ENCODE data around the gene EGFL7. TPM values are rescaled to one million over a fixed set of nuclear protein-coding genes. Genes with fewer than 3 reads are reported as not detected.

Gene EGFL7
- total and polyA plus RNA-seq, 2 donors (not counting 1 experiment from before 2014, with no cell fraction given), result 4.2 to 7.9 TPM

DNA sequence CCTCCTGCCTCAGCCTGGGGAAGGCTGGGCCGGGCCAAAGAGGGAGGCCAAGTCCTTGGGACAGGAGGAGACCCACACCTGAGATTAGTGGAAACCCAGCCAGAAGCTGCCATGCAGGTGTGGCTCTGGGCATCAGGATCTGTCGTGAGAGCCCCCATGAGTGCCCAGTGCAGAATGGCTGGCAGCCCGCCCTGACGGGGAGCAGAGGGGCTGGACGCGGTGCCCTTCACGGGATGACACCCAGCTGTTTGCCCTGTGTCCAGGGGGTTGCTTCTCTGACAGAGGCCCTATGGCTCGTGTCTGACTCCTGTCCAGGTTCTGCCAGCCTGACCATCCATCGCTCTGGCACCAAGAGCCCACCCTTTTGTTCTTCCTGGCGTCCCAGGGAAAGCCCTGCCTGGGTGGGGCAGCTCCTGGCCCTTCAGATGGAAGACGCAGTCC, 58.2 kb downstream of the EGFL7 start:
- Histone ChIP-seq H3K27ac (ENCODE audit: insufficient read depth, low read length) (no peak overlapping the region), H3K9me3 (ENCODE audit: control insufficient read depth, insufficient read depth, low read depth, low read length) (no peaks in the 10 kb centered on the region), H3K4me1 (ENCODE audit: control insufficient read depth, extremely low read depth, insufficient read depth, low read length) (peaks cover 7% of the 10 kb centered on the region), H3K9ac (ENCODE audit: insufficient read depth, low read length) (no peak overlapping the region), H3K4me2 (ENCODE audit: extremely low read depth, insufficient read depth, low read length) (no peak overlapping the region), H3K4me3 (replicated peaks in 1 of 4; ENCODE audit: control extremely low read depth in 1 of 4, insufficient read depth in 1 of 4, low read depth in 3 of 4, low read length in 4 of 4) (no peak overlapping the region), H4K20me1 (ENCODE audit: control insufficient read depth, extremely low read depth, insufficient read depth, low read length) (no peaks in the 10 kb centered on the region), H3K27me3 (ENCODE audit: control insufficient read depth, insufficient read depth, low read length) (no peaks in the 10 kb centered on the region), H2AFZ (ENCODE audit: low read length) (no peak overlapping the region), H3K36me3 (ENCODE audit: control insufficient read depth, insufficient read depth, low read length) (peaks cover 24% of the 10 kb centered on the region), H3K79me2 (ENCODE audit: control insufficient read depth, insufficient read depth, low read length) (peaks cover 10% of the 10 kb centered on the region)
- TF ChIP-seq EZH2 (IDR thresholded peaks at IDR 0.05; ENCODE audit: low read length, missing control alignments), result no peak
- TF ChIP-seq, protein P1, sequence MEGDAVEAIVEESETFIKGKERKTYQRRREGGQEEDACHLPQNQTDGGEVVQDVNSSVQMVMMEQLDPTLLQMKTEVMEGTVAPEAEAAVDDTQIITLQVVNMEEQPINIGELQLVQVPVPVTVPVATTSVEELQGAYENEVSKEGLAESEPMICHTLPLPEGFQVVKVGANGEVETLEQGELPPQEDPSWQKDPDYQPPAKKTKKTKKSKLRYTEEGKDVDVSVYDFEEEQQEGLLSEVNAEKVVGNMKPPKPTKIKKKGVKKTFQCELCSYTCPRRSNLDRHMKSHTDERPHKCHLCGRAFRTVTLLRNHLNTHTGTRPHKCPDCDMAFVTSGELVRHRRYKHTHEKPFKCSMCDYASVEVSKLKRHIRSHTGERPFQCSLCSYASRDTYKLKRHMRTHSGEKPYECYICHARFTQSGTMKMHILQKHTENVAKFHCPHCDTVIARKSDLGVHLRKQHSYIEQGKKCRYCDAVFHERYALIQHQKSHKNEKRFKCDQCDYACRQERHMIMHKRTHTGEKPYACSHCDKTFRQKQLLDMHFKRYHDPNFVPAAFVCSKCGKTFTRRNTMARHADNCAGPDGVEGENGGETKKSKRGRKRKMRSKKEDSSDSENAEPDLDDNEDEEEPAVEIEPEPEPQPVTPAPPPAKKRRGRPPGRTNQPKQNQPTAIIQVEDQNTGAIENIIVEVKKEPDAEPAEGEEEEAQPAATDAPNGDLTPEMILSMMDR (conservative IDR thresholded peaks at IDR 0.05 in 1 of 2, IDR thresholded peaks at IDR 0.05 in 1 of 2; ENCODE audit: low read depth in 1 of 2, low read length in 2 of 2), result no peak
- no peak for DNase-seq (ENCODE audit: low read depth in 2 of 2)

- no peak overlapping the region for H3K4me2 ChIP-seq (ENCODE audit: extremely low read depth, insufficient read depth, low read length)
- no peak overlapping the region for H2AFZ ChIP-seq (ENCODE audit: low read length)
- TF ChIP-seq EZH2 (IDR thresholded peaks at IDR 0.05; ENCODE audit: low read length, missing control alignments), result no peak
- TF ChIP-seq, protein P1 (conservative IDR thresholded peaks at IDR 0.05 in 1 of 2, IDR thresholded peaks at IDR 0.05 in 1 of 2; ENCODE audit: low read depth in 1 of 2, low read length in 2 of 2), result no peak
- no peak overlapping the region for H3K4me3 ChIP-seq (replicated peaks in 1 of 4; ENCODE audit: control extremely low read depth in 1 of 4, insufficient read depth in 1 of 4, low read depth in 3 of 4, low read length in 4 of 4)
- no peak overlapping the region for H3K9ac ChIP-seq (ENCODE audit: insufficient read depth, low read length)
- peak; percentile 68 to 87 for DNase-seq (ENCODE audit: low read depth in 2 of 2)
- H3K27ac ChIP-seq (ENCODE audit: insufficient read depth, low read length), result no peak overlapping the region
- H3K9me3 ChIP-seq (ENCODE audit: control insufficient read depth, insufficient read depth, low read depth, low read length), result no peaks in the 10 kb centered on the region
- H3K4me1 ChIP-seq (ENCODE audit: control insufficient read depth, extremely low read depth, insufficient read depth, low read length), result peaks cover 13% of the 10 kb centered on the region
- H3K79me2 ChIP-seq (ENCODE audit: control insufficient read depth, insufficient read depth, low read length), result peaks cover 16% of the 10 kb centered on the region
- peaks cover 26% of the 10 kb centered on the region for H3K36me3 ChIP-seq (ENCODE audit: control insufficient read depth, insufficient read depth, low read length)
- H3K27me3 ChIP-seq (ENCODE audit: control insufficient read depth, insufficient read depth, low read length), result no peaks in the 10 kb centered on the region
- no peaks in the 10 kb centered on the region for H4K20me1 ChIP-seq (ENCODE audit: control insufficient read depth, extremely low read depth, insufficient read depth, low read length)
Measured at GRCh38 chr9:136721339-136722092, 58.8 kb downstream of the EGFL7 start.

Other genes starting within 250 kb of the EGFL7 start
- gene INPP5E, start 223.1 kb upstream of the EGFL7 start, total RNA-seq, result 5.6 and 7.8 TPM in 2 replicates
- gene INPP5E, start 223.1 kb upstream of the EGFL7 start, polyA plus RNA-seq, result 3.9 and 5.1 TPM in 2 replicates
- 15.7 and 23.9 TPM in 2 replicates for gene SEC16A, start 179.9 kb upstream of the EGFL7 start, total RNA-seq
- 17.8 and 25.9 TPM in 2 replicates for gene SEC16A, start 179.9 kb upstream of the EGFL7 start, polyA plus RNA-seq
- gene NOTCH1, start 116.9 kb upstream of the EGFL7 start, total RNA-seq, result 10.9 and 12.1 TPM in 2 replicates
- 0.98 and 3.3 TPM in 2 replicates for gene NOTCH1, start 116.9 kb upstream of the EGFL7 start, polyA plus RNA-seq
- gene AGPAT2, start 24.5 kb downstream of the EGFL7 start, total RNA-seq, result 31.8 and 43.3 TPM in 2 replicates
- gene AGPAT2, start 24.5 kb downstream of the EGFL7 start, polyA plus RNA-seq, result 24.9 and 25.1 TPM in 2 replicates
- 0.33 and 0.77 TPM in 2 replicates for gene DIPK1B, start 49.7 kb downstream of the EGFL7 start, total RNA-seq
- 0.16 and 0.34 TPM in 2 replicates for gene DIPK1B, start 49.7 kb downstream of the EGFL7 start, polyA plus RNA-seq
- gene LCN10, start 80.0 kb downstream of the EGFL7 start, total RNA-seq, result not detected in 2 replicates
- gene LCN10, start 80.0 kb downstream of the EGFL7 start, polyA plus RNA-seq, result not detected in 2 replicates
- not detected in 2 replicates for gene LCN6, start 85.6 kb downstream of the EGFL7 start, total RNA-seq
- not detected in 2 replicates for gene LCN6, start 85.6 kb downstream of the EGFL7 start, polyA plus RNA-seq
- gene LCN8, start 95.3 kb downstream of the EGFL7 start, total RNA-seq, result not detected in 2 replicates
- gene LCN8, start 95.3 kb downstream of the EGFL7 start, polyA plus RNA-seq, result not detected in 2 replicates
- gene LCN15, start 101.6 kb downstream of the EGFL7 start, total RNA-seq, result not detected in 2 replicates
- gene LCN15, start 101.6 kb downstream of the EGFL7 start, polyA plus RNA-seq, result not detected in 2 replicates
- gene TMEM141, start 128.4 kb downstream of the EGFL7 start, total RNA-seq, result 40.1 and 56.5 TPM in 2 replicates
- gene TMEM141, start 128.4 kb downstream of the EGFL7 start, polyA plus RNA-seq, result 43.3 and 53.4 TPM in 2 replicates
- gene CCDC183, start 133.4 kb downstream of the EGFL7 start, total RNA-seq, result 0.99 and 1.0 TPM in 2 replicates
- gene CCDC183, start 133.4 kb downstream of the EGFL7 start, polyA plus RNA-seq, result 0.05 and 0.35 TPM in 2 replicates
- gene RABL6, start 145.0 kb downstream of the EGFL7 start, total RNA-seq, result 55.0 and 59.6 TPM in 2 replicates
- gene RABL6, start 145.0 kb downstream of the EGFL7 start, polyA plus RNA-seq, result 36.8 and 56.7 TPM in 2 replicates
- 1.7 and 1.8 TPM in 2 replicates for gene AJM1, start 179.6 kb downstream of the EGFL7 start, total RNA-seq
- gene AJM1, start 179.6 kb downstream of the EGFL7 start, polyA plus RNA-seq, result 0.15 and 0.19 TPM in 2 replicates
- 175 and 190 TPM in 2 replicates for gene PHPT1, start 186.5 kb downstream of the EGFL7 start, total RNA-seq
- 99.6 and 108 TPM in 2 replicates for gene PHPT1, start 186.5 kb downstream of the EGFL7 start, polyA plus RNA-seq
- gene MAMDC4, start 189.4 kb downstream of the EGFL7 start, total RNA-seq, result 3.3 and 4.6 TPM in 2 replicates
- gene MAMDC4, start 189.4 kb downstream of the EGFL7 start, polyA plus RNA-seq, result 0.30 and 0.37 TPM in 2 replicates
- gene EDF1, start 203.4 kb downstream of the EGFL7 start, total RNA-seq, result 279 and 317 TPM in 2 replicates
- 309 and 387 TPM in 2 replicates for gene EDF1, start 203.4 kb downstream of the EGFL7 start, polyA plus RNA-seq
- 8.0 and 8.4 TPM in 2 replicates for gene TRAF2, start 223.6 kb downstream of the EGFL7 start, total RNA-seq
- 3.7 and 4.3 TPM in 2 replicates for gene TRAF2, start 223.6 kb downstream of the EGFL7 start, polyA plus RNA-seq

Measured in fibroblast of lung (primary cell).